Measurements from ENCODE around the gene LHX4.

The LHX4 gene

DNA sequence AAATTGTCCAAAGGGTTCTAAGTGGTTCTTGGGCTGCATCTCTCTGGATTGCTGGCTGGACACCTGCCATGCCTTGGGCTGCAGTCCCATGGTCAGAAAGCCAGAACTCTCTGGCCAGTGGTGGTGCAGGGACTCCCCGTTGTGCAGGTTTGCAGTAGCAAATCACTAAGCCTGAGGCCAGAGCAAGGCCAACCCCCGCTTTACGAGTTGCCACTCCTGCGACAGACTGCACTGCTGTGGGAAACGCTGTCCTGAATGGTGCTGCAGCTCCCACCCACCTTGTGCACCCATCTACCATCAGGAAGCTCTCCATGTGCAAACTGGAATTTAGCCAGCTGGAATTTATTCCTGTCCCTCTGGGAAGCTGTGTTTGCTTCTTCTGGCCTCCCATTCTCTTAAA is 45.7 kb downstream of the LHX4 start:
- no peak for FAIRE-seq

- FAIRE-seq = no peak
Observed at GRCh38 chr1:180277476-180278193, 47.6 kb downstream of the LHX4 start.

GRCh38 chr1:180278194-180278515 is 48.1 kb downstream of the LHX4 start:
- no peak for FAIRE-seq

DNA sequence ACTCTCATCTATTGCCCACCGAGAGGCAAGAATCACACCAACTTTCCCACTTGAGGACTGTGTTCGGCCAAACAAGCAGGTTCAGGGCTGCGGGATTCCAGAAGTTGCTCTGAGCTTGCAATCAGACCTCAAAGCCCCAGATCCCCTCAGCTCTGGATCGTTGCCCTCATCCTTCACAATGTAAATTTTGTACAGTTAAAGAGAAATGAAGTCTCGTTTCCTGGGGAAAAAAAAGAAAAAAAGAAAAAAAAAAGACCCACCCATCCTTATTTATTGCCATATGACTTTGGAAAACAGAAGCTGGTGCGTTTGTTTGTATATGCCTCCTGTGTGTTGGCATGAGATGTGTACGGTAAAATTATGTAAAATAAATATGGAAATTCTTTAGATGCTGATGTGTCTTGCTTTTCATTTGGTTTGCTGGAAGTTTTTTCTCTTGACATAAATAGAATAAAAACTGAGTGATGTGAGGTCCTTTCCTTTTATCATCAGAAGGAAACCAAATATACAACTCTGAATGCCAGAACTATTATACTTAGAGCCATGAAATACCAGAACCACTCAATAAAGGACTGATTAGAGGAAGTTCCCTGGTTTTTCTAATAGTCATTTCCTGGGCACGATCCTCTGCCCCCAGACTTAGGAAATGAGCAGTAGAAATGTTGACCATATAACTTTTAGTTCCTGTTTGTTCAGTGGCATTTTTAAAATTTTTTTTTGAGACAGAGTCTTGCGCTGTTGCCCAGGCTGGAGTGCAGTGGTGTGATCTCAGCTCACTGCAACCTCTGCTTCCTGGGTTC is 48.7 kb downstream of the LHX4 start:
- FAIRE-seq = no peak

- no peak for FAIRE-seq
Observed at GRCh38 chr1:180279651-180280050, 49.6 kb downstream of the LHX4 start.

- no peak for FAIRE-seq
Observed at GRCh38 chr1:180280617-180281016, 50.6 kb downstream of the LHX4 start.

GRCh38 chr1:180281490-180281889 is 51.4 kb downstream of the LHX4 start:
- no peak for FAIRE-seq

DNA sequence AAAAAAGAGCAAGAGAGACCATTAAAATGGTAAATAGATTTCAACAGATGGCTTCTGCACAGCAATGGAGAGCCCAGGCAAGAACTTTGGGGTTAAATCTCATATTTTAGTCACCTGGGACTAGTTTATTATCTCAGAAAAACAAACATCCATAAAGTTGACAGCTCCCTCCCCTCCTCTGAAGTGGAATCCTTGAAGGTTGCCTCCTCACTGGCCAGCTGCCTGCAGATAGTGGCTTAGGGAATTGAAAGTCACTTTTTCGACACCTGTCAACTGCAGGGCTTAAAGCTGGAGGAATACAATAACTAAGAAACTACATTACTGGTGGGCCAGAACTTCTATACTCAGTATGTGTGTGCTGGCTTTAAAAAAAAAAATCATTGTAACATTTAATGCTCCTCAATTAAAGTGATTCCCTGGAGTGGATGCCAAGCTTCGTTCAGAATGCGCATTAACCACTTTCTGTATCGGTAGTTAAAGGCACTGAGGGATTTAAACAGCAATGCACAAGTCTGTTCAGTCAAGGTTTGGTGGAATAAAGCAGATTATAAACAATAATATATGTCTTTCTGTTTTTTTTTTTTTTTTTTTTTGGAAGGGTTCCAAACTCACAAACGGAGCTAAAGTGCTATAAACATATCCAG is 52.5 kb downstream of the LHX4 start:
- FAIRE-seq = no peak

DNA sequence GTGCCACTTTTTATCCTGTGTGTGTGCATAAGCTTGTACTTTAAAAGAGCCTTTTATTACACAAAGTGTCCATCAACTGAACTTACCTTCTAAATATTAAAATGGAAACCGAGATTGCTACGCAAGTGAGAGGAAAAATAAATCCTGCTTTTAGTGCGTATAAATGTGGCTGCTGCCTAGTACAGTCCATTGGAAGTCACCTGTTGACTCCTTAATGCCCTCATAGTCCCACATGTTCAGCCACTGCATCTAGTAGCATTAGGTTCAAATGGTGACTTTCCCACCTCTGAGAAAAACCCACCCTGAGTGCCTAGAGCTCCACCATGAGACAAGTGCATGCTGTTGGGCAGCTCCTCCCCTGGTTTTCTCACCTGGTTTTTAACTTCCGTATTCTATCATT is 53.0 kb downstream of the LHX4 start:
- FAIRE-seq = no peak

- FAIRE-seq = no peak
Observed at GRCh38 chr1:180286417-180286816, 56.4 kb downstream of the LHX4 start.

DNA sequence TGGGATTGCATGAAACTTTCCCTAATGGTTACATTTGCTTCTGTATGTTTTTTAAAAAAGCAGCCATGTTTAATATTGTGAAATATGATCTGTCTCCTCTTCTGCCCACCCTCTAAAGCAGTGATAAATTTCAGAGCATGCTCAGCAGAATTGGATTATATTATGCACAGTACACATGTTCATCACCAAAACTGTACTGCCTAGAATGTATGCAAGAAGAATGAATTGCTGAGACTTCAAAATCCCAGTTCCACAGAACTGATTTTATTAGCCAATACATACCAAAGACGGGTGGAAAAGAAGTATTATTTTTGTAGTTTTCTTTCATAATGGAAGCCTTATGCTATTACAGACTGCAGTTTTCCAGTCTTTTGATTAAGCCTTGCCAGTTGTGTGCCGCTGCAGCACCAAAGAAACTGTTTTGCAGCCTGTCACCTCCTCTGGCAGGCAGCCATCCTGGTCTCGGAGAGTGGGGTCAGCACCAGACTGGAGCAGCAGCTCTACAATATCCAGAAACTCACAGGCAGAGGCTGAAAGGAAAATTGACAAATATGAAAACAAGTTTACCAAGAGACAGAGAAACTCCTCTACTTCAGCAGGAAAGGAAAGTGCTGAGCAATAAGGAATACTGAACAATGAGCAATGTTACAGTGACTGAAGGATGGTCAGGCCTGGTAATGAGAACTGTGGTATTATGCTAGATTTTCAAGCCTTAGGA is 58.1 kb downstream of the LHX4 start:
- FAIRE-seq = no peak

DNA sequence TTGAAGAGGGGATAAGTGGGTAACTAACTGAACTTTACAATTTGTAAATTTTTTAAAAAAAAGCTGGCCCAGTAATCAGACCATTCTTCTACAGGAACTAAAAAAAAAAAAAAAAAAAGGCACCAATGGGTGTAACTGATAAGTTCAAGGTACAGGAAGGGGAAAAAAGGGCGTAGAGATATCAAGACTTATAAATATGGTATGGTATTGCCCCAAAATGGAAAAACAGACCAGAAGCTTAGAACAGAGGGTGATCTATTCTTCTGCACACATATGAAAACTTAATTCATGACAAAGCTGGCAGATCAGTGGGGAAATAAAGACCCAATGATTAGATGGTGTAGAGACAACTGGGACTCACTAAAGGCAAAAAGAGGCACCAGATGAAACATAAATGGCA is 58.9 kb downstream of the LHX4 start:
- FAIRE-seq = no peak

DNA sequence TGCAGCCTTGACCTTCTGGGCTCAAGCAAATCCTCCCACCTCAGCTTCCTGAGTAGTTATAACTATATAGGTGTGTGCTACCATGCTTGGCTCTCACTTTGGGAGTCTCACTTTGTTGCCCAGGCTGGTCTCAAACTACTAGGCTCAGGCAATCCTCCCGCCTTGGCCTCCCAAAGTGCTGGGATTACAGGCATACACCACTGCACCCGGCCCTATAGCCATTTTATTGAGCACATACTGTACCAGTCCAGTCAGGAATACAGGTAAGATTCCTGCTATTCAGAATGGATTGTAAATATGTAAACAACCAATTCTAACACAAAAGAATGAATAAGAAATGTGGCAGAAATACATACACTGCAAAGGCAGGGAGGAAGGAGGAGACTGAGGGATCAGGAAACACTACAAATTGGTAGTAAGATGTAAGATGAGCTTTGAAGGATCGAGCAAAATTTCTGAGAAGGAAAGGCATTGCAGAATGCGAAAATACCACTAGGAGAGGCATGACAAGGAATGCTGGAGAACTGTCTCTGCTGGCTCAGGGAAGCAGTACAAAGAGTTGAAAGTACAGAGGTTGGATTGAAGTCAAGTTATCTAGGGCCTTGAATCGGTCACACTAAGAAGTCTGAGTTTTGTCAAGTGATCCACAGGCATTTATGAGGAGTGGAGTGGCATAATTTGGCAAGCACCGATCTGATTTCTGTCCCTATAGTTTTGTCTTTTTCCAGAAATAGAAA is 60.4 kb downstream of the LHX4 start:
- no peak for FAIRE-seq

DNA sequence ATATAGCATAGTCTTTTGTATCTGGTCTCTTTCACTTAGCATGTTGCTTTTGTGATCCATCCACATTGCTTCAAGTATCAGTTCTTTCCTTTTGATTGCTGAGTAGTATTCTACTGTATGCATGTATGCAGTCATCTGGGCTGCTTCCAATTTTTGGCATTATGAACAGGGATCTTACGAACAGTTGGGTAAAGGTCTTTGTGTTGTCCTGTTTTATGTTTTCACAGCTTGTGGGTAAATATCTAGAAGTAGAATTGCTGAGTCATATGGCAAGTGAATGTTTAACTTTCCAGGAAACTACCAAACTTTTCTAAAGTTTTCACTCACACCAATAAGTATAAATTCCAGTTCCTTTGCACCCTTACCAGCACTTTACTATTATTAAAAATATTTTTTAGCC is 60.9 kb downstream of the LHX4 start:
- FAIRE-seq = no peak

- FAIRE-seq = no peak
Observed at GRCh38 chr1:180294711-180295110, 64.6 kb downstream of the LHX4 start.

DNA sequence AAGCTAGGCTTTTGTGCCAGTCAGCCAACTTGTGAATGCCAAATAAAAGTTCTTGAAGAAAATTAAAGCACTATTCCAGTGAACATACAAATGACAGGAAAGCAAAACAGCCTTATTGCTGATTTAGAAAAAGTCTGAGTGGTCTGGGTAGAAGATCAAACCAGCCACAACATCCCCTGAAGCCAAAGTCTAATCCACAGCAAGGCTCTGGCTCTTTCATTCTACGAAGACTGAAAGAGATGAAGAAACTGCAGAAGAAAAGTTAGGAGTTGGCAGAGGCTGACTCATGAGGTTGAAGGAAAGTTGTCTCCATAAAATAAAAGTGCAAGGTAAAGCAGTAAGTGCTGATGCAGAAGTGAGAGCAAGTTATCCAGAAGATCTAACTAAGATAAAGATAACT is 65.9 kb downstream of the LHX4 start:
- FAIRE-seq = no peak

- FAIRE-seq = no peak
Observed at GRCh38 chr1:180299479-180300221, 69.6 kb downstream of the LHX4 start.

DNA sequence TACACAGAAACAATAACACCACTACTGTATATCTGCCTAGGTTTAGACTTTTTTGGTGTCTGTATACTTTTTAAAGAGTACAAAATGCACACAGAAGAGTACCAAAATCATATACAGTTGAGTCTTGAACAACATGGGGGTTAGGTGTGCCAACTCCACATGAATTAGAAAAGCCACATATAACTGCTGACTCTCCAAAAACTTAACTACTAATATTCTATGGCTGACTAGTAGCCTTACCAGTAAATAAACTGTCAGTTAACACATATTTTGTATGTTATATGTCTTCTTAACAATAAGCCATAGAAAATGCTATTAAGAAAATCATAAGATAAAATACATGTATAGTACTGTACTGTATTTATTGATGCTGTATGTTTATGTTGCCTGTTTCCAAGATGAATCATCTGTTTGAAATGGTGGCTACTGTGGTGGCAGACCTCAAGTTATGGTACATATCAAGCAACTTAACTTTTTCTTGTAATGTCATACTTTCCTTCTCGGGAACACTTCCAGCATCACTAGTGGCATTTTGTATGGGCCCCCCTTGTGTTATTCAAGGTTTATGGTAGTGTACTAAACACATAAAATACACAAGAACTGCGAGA is 71.2 kb downstream of the LHX4 start:
- FAIRE-seq = no peak

DNA sequence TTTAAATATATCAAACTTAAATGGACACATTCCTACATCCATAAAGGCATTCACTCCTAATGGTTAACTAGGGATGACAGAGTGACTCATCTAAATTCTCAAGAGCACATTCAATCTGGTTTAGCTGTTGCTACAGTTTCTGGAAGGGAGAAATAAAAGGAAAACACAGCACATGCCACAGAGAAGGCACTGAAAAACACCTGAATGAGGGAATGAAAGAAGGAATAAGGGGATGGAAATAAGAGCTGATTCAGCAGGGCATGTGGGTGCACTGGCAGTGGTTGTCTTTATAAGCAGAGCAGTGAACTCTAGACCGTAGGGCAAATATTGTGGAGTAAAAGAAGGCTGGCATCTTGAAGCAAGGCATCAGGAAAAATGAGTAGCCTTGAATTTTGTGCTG is 79.3 kb downstream of the LHX4 start:
- no peak for FAIRE-seq

GRCh38 chr1:180310095-180310494 is 80.0 kb downstream of the LHX4 start:
- FAIRE-seq = no peak

DNA sequence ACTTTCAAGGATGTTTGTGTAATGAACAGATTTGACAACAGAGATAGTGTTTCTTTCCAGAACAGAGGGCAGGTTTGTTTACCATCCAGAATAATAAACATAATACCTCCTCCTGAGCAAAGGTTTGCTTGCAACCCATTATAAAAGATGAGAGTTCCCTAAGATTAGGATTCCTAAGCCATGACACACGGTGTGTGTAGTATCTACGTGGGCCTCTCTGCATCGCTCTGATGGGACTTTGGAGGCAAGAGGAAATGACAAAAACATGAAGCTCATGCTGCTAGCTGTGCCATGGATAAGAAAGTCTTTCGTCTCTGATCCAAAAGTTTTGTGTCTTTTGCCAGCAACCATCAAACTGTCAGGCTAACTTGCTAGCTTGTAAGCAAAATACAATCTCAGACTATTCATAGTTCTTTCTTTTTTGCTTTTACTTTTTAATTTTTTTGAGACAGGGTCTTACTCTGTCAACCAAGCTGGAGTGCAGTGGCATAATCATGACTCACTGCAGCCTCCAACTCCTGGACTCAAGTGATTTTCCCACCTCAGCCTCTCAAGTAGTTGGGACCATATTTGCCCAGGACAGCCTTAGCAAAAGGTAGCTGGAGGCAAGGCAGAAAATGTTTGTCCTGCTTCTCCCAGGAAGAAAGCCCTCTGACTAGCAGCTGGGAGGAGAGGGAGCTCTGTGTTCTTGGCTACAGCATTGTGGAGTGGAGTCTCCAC is 81.1 kb downstream of the LHX4 start:
- no peak for FAIRE-seq
